ENCODE measurements around the gene SLC4A1.

GRCh38 chr17:44260296-44260695 is 7.6 kb downstream of the SLC4A1 start:
- TF ChIP-seq CTCF (IDR thresholded peaks at IDR 0.05) (no peak), POLR2AphosphoS5 (IDR thresholded peaks at IDR 0.05) (no peak), POLR2A (IDR thresholded peaks at IDR 0.05) (no peak)
